ENCODE measurements around the gene ITGB6.
A peak's percentile ranks its signal among the peaks of the same experiment; 100 is the strongest.
"Not testable (repeated sequence)": the region's sequence is repeated elsewhere in the genome, so short reads cannot be mapped to it uniquely, and the experiment has no call there.

The ITGB6 gene

GRCh38 chr2:160207804-160208654 lies 8.0 kb upstream of the ITGB6 start:
- Mint-ChIP-seq H3K36me3 (no peaks in the 10 kb centered on the region), H3K9me3 (no peaks in the 10 kb centered on the region), H3K4me3 (no peak overlapping the region), H3K27ac (peak overlapping the region; percentile 37), H3K4me1 (peaks cover 30% of the 10 kb centered on the region)
- ATAC-seq = peak; percentile 87
- no peak for DNase-seq (ENCODE audit: low spot score in 2 of 2)

- Mint-ChIP-seq H3K4me3 (no peak overlapping the region), H3K36me3 (no peaks in the 10 kb centered on the region), H3K4me1 (peaks cover 30% of the 10 kb centered on the region), H3K27ac (no peak overlapping the region), H3K9me3 (no peaks in the 10 kb centered on the region)
- ATAC-seq (no peak), DNase-seq (ENCODE audit: low spot score in 2 of 2) (no peak)
These were observed 7.2 kb upstream of the ITGB6 start for GRCh38 chr2:160207271-160207670.

- peaks cover 30% of the 10 kb centered on the region for H3K4me1 Mint-ChIP-seq
- no peaks in the 10 kb centered on the region for H3K36me3 Mint-ChIP-seq
- no peaks in the 10 kb centered on the region for H3K9me3 Mint-ChIP-seq
- DNase-seq (ENCODE audit: low spot score in 2 of 2) (no peak), ATAC-seq (no peak)
- H3K27ac Mint-ChIP-seq = no peak overlapping the region
- H3K4me3 Mint-ChIP-seq = no peak overlapping the region
These were observed 6.4 kb upstream of the ITGB6 start for GRCh38 chr2:160206436-160206835.

- DNase-seq (ENCODE audit: low spot score in 2 of 2) = no peak
- Mint-ChIP-seq H3K36me3 (no peaks in the 10 kb centered on the region), H3K4me1 (peaks cover 23% of the 10 kb centered on the region), H3K4me3 (no peak overlapping the region), H3K27ac (no peak overlapping the region), H3K9me3 (no peaks in the 10 kb centered on the region)
- peak; percentile 22 for ATAC-seq
These were observed 5.4 kb upstream of the ITGB6 start for GRCh38 chr2:160205505-160205904.

GRCh38 chr2:160203422-160203821 lies 3.4 kb upstream of the ITGB6 start:
- Mint-ChIP-seq H3K4me1 (peaks cover 10% of the 10 kb centered on the region), H3K27ac (peak overlapping the region; percentile 41), H3K9me3 (no peaks in the 10 kb centered on the region), H3K4me3 (no peak overlapping the region), H3K36me3 (no peaks in the 10 kb centered on the region)
- DNase-seq (ENCODE audit: low spot score in 2 of 2) (no peak), ATAC-seq (no peak)

- DNase-seq (ENCODE audit: low spot score in 2 of 2) = no peak
- H3K9me3 Mint-ChIP-seq = no peaks in the 10 kb centered on the region
- no peak overlapping the region for H3K27ac Mint-ChIP-seq
- no peaks in the 10 kb centered on the region for H3K36me3 Mint-ChIP-seq
- no peak overlapping the region for H3K4me3 Mint-ChIP-seq
- peaks cover 6% of the 10 kb centered on the region for H3K4me1 Mint-ChIP-seq
- no peak for ATAC-seq
These were observed 2.9 kb upstream of the ITGB6 start for GRCh38 chr2:160203007-160203406.

- DNase-seq (ENCODE audit: low spot score in 2 of 2) = no peak
- Mint-ChIP-seq H3K4me3 (no peak overlapping the region), H3K27ac (no peak overlapping the region), H3K36me3 (no peaks in the 10 kb centered on the region), H3K9me3 (no peaks in the 10 kb centered on the region), H3K4me1 (no peaks in the 10 kb centered on the region)
- no peak for ATAC-seq
These were observed 1.9 kb upstream of the ITGB6 start for GRCh38 chr2:160201849-160202539.

- H3K4me3 Mint-ChIP-seq = no peak overlapping the region
- ATAC-seq = no peak
- H3K36me3 Mint-ChIP-seq = no peaks in the 10 kb centered on the region
- H3K4me1 Mint-ChIP-seq = no peaks in the 10 kb centered on the region
- H3K27ac Mint-ChIP-seq = no peak overlapping the region
- no peaks in the 10 kb centered on the region for H3K9me3 Mint-ChIP-seq
- DNase-seq (ENCODE audit: low spot score in 2 of 2) = no peak
These were observed 849 bp upstream of the ITGB6 start for GRCh38 chr2:160200921-160201320.

GRCh38 chr2:160199053-160199452 lies 1.0 kb downstream of the ITGB6 start:
- Mint-ChIP-seq H3K4me1 (peaks cover 10% of the 10 kb centered on the region), H3K4me3 (no peak overlapping the region), H3K27ac (no peak overlapping the region), H3K36me3 (no peaks in the 10 kb centered on the region), H3K9me3 (no peaks in the 10 kb centered on the region)
- no peak for ATAC-seq
- DNase-seq (ENCODE audit: low spot score in 2 of 2) = no peak

- no peak overlapping the region for H3K27ac Mint-ChIP-seq
- DNase-seq (ENCODE audit: low spot score in 2 of 2) = no peak
- H3K9me3 Mint-ChIP-seq = no peaks in the 10 kb centered on the region
- H3K36me3 Mint-ChIP-seq = no peaks in the 10 kb centered on the region
- H3K4me3 Mint-ChIP-seq = no peak overlapping the region
- peak; percentile 84 for ATAC-seq
- peaks cover 10% of the 10 kb centered on the region for H3K4me1 Mint-ChIP-seq
These were observed 2.5 kb downstream of the ITGB6 start for GRCh38 chr2:160197587-160197986.

GRCh38 chr2:160194946-160195345 lies 5.1 kb downstream of the ITGB6 start:
- peaks cover 10% of the 10 kb centered on the region for H3K4me1 Mint-ChIP-seq
- H3K4me3 Mint-ChIP-seq = no peak overlapping the region
- DNase-seq (ENCODE audit: low spot score in 2 of 2) (no peak), ATAC-seq (peak; percentile 97)
- H3K36me3 Mint-ChIP-seq = no peaks in the 10 kb centered on the region
- H3K27ac Mint-ChIP-seq = no peak overlapping the region
- H3K9me3 Mint-ChIP-seq = no peaks in the 10 kb centered on the region

GRCh38 chr2:160194351-160194750 lies 5.7 kb downstream of the ITGB6 start:
- no peaks in the 10 kb centered on the region for H3K9me3 Mint-ChIP-seq
- H3K4me1 Mint-ChIP-seq = peaks cover 10% of the 10 kb centered on the region
- no peaks in the 10 kb centered on the region for H3K36me3 Mint-ChIP-seq
- no peak overlapping the region for H3K27ac Mint-ChIP-seq
- no peak for DNase-seq (ENCODE audit: low spot score in 2 of 2)
- H3K4me3 Mint-ChIP-seq = no peak overlapping the region
- ATAC-seq = no peak

GRCh38 chr2:160181146-160181836 lies 18.8 kb downstream of the ITGB6 start:
- peak overlapping the region; percentile 81 for H3K27ac Mint-ChIP-seq

GRCh38 chr2:160180690-160181089 lies 19.4 kb downstream of the ITGB6 start:
- Mint-ChIP-seq H3K4me1 (peaks cover 14% of the 10 kb centered on the region), H3K4me3 (peak overlapping the region; percentile 45), H3K27ac (peak overlapping the region; percentile 81)
- not testable (repeated sequence) for H3K36me3 Mint-ChIP-seq; ATAC-seq; DNase-seq (ENCODE audit: low spot score in 2 of 2); H3K9me3 Mint-ChIP-seq

More at GRCh38 chr2:160181146-160181836, 18.8 kb downstream of the ITGB6 start:
- H3K4me1 Mint-ChIP-seq = peaks cover 14% of the 10 kb centered on the region
- ATAC-seq (peak; percentile 73), DNase-seq (ENCODE audit: low spot score in 2 of 2) (peak in 1 of 2 donors; percentile 24)
- H3K9me3 Mint-ChIP-seq, H3K36me3 Mint-ChIP-seq: not testable (repeated sequence)
- H3K4me3 Mint-ChIP-seq = peak overlapping the region; percentile 45

GRCh38 chr2:160180172-160180571 lies 19.9 kb downstream of the ITGB6 start:
- DNase-seq (ENCODE audit: low spot score in 2 of 2) = no peak
- Mint-ChIP-seq H3K27ac (no peak overlapping the region), H3K36me3 (no peaks in the 10 kb centered on the region), H3K9me3 (no peaks in the 10 kb centered on the region), H3K4me1 (peaks cover 14% of the 10 kb centered on the region), H3K4me3 (no peak overlapping the region)
- ATAC-seq = no peak

Data from stimulated activated effector memory CD8-positive, alpha-beta T cell treated with anti-CD3 and anti-CD28 coated beads, Interleukin-12 subunit alpha, Interleukin-12 subunit beta, amount 100 ng/mL, for 72 hours (primary cell).